Left kidney (tissue), 2 donors: ENCODE results near the gene VPS18. TPM values are rescaled to one million over a fixed set of nuclear protein-coding genes. Genes with fewer than 3 reads are reported as not detected.

Experiments
- DNase-seq: peaks from one replicate; pipeline ENCODE4 v3.0.0-alpha.2; 2013
- polyA plus RNA-seq: library from polyadenylated mRNA; unstranded; fragments of 120-200 nt; gene quantifications from one replicate; pipeline ENCODE4 v1.2.1, GENCODE V29; 2013; ENCODE audit not compliant: insufficient read length

The VPS18 gene
- polyA plus RNA-seq, 1 donor, result 16.5 TPM

- DNase-seq, result no peak
Measured at GRCh38 chr15:40921949-40922607, 27.8 kb downstream of the VPS18 start.

DNA sequence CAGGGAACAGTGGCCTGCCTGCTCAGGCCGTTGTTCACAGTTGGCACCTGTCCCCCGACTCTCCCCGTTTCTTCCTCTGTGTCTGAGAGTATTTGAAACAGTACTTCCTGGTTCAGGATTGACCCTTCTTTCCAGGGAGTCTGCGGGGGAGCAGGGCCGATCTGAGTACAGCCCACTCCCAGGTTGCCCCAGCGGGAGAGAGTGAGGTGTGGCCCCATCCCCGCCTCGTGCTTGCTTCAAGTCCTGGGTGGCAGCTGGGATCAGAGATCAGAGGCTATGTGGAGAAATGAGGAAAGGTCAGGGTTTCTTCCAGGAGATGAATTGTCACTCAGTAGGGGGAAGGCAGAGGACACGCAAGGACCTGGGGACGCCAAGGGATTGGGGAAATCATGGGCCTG, 28.4 kb downstream of the VPS18 start:
- no peak for DNase-seq

DNA sequence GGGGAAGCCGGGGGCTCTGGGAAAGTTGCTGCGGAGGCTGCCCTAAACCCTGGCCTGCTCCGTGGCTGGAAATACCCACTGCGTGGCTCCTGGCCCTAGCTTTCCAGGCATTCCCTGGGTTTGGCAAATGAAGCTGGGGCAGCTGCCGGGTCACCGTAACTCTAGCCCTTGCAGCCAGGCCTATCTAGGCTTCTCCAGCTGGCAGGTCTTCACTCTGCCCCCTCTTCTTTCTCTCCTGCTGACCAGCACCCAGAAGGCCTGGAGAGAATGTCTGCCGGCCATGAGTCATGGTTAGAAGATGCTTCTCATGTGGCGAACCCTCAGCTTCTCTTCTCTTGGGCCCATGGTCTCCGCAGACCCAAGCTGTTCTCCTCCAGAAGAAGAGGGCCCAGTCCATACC, 29.3 kb downstream of the VPS18 start:
- no peak for DNase-seq

GRCh38 chr15:40925495-40925862, 31.2 kb downstream of the VPS18 start:
- DNase-seq, result no peak

DNA sequence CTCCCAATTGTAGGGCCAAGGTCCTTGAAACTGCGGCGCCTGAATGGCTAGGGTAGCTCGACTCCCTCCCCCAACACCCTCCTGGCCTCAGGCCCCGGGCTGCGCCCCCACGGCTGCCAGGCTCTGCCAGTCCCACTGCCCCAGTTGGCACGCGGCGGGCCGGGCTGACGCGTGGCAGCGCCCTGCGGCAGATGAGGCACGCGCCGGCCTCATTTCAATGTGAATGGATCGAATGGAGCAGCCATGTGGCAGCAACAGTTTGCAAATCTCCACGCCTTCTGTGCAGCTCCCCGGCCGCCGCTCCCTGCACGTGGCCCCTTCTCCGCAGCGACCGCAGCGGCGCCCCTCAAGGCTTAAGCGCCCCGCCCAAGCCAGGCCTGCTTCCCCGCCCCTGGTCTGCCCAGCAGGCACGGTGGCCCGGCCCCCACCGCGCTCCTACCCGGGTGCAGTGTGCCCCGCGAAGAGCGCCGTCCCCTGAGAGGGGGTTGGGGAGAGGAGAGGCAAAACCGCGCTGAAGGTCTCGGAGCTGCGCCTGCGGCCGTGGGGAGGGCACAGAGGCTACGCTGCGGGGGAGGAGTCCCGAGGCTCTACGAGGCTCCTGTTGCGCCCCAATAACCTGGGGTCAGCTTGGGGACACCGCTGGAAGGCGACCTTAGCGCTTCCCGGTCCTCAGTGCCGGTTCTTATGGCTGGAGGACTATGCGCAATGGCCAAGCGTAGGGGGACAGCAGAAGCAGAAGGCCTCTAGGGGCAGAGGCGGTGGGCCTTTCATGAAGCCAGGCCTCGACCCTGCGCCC, 31.8 kb downstream of the VPS18 start:
- no peak for DNase-seq

- no peak for DNase-seq
Measured at GRCh38 chr15:40926659-40927494, 32.6 kb downstream of the VPS18 start.

DNA sequence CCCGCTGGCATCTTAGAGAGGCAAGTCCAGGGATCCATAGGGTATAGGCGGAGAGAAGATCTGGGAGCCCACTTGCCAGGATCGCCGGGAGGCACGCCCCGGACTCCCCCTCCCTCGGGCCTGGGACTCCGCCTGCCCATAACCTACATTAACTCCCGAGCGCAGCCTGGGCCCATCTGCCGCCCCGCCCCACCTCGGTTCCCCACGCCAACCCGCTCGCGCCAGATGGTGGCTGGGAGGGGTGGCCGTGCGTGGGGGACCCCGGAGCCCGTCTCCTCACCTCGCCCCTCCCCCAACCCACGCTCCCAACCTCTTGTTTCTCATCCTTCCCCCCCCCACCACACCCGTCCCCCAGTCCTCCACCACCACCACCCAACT, 33.2 kb downstream of the VPS18 start:
- no peak for DNase-seq

DNA sequence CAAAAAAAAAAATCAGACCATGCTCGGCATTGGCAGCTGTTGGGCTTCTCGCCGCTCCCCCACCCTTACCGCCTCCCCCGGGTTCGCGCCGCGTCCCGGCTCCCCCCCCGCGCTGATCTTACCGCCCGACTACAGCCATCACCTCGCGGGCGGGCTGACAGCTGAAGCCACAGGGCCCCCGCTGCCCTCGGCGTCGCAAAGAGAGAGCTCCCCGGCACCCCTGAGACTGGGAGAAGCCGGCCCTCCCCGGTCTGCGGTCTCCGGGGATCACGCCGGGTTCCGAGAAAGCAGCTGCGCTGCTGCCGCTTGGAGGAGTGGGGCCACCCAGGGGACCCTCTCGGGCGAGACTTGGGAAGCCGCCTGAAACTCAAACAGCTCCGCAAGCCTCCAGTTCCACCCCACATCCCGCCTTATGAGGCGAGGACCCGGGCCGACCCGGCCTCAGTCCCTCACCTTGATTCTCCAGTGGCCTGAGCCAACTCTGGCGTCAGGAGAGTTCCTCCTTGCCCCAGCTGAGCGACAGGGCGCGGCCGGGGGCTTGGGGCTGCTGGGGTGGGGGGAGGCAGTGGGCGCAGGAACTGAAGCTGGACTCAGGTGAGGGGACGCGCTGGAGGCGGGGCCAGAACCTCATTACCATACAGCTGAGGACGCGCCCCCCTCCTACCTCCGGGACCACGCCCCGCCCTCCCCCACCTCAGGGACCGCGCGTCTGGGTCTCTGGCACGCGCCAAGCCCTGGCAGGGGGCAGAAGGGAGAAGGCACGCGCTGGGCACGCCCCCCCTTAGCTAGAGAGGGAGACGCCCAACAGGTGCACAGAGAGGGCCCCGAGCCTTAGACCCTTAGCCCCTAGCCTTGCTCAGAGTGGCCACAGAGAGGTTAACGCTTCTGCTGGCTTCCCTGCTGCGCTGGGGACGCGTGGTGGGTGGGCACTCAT, 33.9 kb downstream of the VPS18 start:
- DNase-seq, result no peak

DNA sequence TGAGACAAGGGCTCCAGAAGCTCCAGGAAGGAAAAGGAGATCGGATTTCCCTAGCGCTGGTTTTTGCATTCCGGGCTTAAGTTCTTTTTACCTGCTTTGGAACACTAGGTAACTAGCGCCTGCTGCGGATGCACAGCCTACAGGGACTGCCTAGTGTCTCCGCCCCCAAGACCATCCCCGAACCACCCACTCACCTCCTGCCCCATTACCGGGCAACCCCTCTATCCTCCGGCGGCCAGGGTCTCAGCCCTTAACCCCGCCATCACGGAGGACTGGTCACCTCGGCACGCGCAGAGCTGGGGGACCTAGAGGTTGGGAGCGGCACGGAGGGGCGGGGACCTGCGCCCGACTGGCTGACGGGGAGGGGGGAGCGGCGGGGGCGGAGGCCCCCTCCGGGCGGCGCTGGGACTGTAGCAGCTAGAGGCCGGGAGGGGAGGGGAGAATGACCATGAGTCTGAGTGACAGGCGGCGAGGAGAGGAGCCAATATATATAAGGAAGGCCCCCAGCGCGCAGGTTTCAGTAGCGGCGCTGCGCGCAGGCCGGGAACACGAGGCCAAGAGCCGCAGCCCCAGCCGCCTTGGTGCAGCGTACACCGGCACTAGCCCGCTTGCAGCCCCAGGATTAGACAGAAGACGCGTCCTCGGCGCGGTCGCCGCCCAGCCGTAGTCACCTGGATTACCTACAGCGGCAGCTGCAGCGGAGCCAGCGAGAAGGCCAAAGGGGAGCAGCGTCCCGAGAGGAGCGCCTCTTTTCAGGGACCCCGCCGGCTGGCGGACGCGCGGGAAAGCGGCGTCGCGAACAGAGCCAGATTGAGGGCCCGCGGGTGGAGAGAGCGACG, 34.8 kb downstream of the VPS18 start, which contains the start of gene DLL4:
DLL4 (plus strand) TSS at position 520 of the 839 bp plus-strand sequence. CDS start 329 bp downstream, outside the sequence.
- no peak for DNase-seq

- DNase-seq, result no peak
Measured at GRCh38 chr15:40929660-40930429, 35.6 kb downstream of the VPS18 start.

GRCh38 chr15:40930430-40931299, 36.4 kb downstream of the VPS18 start:
- DNase-seq, result no peak

DNA sequence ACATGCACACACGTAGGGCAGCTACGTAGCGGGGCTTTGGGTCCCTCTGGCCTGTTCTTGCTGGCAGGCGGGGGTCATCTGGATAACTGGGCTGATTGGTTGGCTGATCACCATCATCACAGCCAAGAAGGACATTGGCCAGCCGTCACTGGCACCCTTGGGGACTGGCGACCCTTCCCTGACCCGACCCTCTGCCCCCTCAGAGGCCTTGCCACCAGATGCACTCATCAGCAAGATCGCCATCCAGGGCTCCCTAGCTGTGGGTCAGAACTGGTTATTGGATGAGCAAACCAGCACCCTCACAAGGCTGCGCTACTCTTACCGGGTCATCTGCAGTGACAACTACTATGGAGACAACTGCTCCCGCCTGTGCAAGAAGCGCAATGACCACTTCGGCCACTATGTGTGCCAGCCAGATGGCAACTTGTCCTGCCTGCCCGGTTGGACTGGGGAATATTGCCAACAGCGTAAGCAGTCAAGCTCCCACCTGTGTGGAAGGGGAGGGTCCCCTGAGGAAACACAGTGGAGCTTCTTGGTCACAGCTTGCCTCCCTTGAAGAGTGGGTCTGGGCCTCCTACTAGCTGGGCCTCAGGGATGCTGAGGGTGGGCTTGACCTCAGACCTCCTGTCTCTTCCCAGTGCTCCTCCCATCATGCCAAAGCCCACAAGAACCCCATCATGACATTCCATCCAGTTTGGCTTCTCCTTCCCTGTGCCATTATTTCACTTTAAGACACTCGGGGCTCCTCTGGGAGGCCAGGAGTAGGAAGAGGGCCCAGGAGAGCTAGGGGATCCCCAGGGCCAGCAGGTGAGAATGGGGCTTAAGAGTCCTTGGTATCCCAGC, 37.3 kb downstream of the VPS18 start:
- DNase-seq, result no peak

DNA sequence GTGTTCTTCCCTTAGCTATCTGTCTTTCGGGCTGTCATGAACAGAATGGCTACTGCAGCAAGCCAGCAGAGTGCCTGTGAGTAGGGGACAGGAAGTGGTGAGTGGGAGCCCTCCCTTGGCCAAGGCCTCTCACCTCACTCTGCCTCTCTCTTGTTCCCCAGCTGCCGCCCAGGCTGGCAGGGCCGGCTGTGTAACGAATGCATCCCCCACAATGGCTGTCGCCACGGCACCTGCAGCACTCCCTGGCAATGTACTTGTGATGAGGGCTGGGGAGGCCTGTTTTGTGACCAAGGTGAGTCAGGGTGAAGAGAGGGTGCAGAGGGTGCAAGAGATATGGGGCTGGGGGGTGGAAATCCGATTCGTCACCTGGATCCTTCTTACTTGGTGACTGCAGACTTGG, 37.9 kb downstream of the VPS18 start:
- no peak for DNase-seq

DNA sequence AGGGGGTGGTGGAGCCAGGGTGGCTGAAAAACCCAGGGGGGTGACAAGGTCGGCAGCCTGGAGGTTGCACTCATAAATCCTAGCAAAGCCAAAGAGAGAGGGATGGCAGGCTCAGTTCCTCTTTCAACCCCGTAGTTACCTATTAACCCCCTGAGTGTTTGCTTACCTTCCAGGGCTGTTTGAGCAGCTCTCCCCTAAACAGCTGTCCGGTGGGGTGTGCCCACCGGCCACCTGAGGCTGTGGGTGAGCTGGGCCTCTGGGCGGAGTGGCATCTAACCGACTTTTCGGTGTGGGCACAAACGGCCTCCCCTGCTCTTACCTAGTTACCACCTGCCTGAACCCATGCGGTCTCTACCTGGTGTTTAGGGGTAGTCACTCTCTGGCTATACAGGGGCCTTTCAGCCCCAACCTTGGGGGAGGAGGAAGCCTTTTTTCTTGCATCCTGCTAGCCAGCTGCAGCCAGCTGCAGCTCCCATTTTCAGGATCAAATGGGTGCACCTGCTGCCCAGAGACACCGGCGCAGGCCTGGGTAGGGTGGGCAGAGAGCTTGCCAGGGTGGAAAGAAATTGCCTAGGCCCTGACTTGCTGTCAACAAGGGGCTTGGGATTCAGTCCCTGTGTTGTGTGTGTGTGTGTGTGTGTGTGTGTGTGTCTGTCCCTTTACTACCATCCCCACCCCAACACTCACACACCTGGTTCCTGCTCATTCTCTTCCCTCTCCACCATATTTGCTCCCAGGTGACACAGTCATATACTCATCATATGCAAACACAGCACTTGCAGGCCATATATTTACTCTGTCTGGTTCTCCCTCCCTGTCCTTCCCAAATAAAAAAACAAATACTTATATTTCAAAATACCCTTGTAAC, 38.6 kb downstream of the VPS18 start:
- DNase-seq, result no peak

DNA sequence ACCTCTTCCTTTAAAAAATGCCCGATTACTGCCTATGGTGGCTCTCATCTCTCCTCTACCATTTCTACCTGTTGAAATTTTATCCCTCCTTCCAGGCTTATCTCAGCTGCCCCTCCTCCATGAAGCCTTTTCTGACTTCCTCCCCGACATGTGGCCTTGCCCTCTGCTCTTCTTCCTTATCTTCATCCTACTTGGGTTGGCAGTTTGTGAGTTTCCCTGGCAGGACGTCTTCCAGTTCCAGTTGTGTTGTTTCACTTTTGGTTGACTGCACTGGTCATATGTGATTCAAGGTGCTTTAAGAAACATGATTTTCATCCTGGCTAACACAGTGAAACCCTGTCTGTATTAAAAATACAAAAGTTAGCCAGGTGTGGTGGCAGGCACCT, 39.3 kb downstream of the VPS18 start:
- DNase-seq, result no peak

- no peak for DNase-seq
Measured at GRCh38 chr15:40934457-40934856, 40.2 kb downstream of the VPS18 start.

DNA sequence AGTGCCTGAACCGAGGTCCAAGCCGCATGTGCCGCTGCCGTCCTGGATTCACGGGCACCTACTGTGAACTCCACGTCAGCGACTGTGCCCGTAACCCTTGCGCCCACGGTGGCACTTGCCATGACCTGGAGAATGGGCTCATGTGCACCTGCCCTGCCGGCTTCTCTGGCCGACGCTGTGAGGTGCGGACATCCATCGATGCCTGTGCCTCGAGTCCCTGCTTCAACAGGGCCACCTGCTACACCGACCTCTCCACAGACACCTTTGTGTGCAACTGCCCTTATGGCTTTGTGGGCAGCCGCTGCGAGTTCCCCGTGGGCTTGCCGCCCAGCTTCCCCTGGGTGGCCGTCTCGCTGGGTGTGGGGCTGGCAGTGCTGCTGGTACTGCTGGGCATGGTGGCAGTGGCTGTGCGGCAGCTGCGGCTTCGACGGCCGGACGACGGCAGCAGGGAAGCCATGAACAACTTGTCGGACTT, 42.0 kb downstream of the VPS18 start:
- no peak for DNase-seq
